K562 (cell line): ENCODE measurements around the gene GALE.

Source experiments
- BRF1 ChIP-seq: IDR thresholded peaks from 3 replicates; pipeline ENCODE4 v1.6.1; 2011; ENCODE audit warnings: borderline replicate concordance, mild to moderate bottlenecking; ENCODE audit not compliant: insufficient read length; ENCODE audit errors: extremely low read depth
- ERF ChIP-seq: fragments of 450-650 bp; formaldehyde crosslinking; IDR thresholded peaks from 2 replicates; pipeline ENCODE4 v1.4.0; 2020; ENCODE audit warnings: mild to moderate bottlenecking, mixed read lengths
- ETS2 ChIP-seq: IDR thresholded peaks from 2 replicates; pipeline ENCODE4 v1.6.1; 2016; ENCODE audit warnings: borderline replicate concordance, missing genetic modification characterization, mild to moderate bottlenecking, moderate library complexity, missing compliant biosample characterization; ENCODE audit not compliant: poor library complexity, severe bottlenecking
- GTF2F1 ChIP-seq: IDR thresholded peaks from 2 replicates; pipeline ENCODE4 v1.6.1; 2011; ENCODE audit warnings: low read depth, low read length, improper control_type of control experiment
- JUND ChIP-seq, 2 experiments: IDR thresholded peaks; 2 replicates in 1 of 2; 3 replicates in 1 of 2; pipeline ENCODE4 v1.6.1; 2011; ENCODE audit warnings: borderline replicate concordance in 2 of 2, low read depth in 2 of 2, low read length in 2 of 2, improper control_type of control experiment in 1 of 2, missing biosample characterization in 1 of 2, missing genetic modification characterization in 1 of 2, missing genetic modification reagents in 1 of 2
- KDM1A ChIP-seq, 2 experiments: fragments of 450-650 bp; IDR thresholded peaks; 2 replicates each; pipeline ENCODE4 v1.6.1; 2016; ENCODE audit warnings: mild to moderate bottlenecking in 2 of 2
- MLLT1 ChIP-seq, 2 experiments: fragments of 450-650 bp; IDR thresholded peaks; 2 replicates each; pipeline ENCODE4 v1.6.1; 2016
- NFIX ChIP-seq: fragments of 250-450 bp; sonication (Bioruptor Pico); IDR thresholded peaks from 2 replicates; pipeline ENCODE4 v1.4.0; 2020; ENCODE audit warnings: low read depth, mild to moderate bottlenecking, moderate library complexity
- NR3C1 ChIP-seq: sonication (generic); formaldehyde crosslinking; IDR thresholded peaks from 2 replicates; pipeline ENCODE4 v1.8.1; 2022; ENCODE audit warnings: missing genetic modification reagents
- PCBP2 ChIP-seq: fragments of 200-400 bp; formaldehyde crosslinking; IDR thresholded peaks from 2 replicates; pipeline ENCODE4 v1.6.1; 2018; ENCODE audit warnings: low read length, low read depth, mild to moderate bottlenecking, moderate library complexity; ENCODE audit not compliant: poor library complexity, severe bottlenecking
- POLR2A ChIP-seq: fragments of 450-650 bp; conservative IDR thresholded peaks from 2 replicates; pipeline ENCODE4 v1.6.1; 2016
- RBM39 ChIP-seq: fragments of 200-400 bp; formaldehyde crosslinking; optimal IDR thresholded peaks from 2 replicates; pipeline ENCODE3; 2018; ENCODE audit warnings: low read depth, low read length
- SUPT5H ChIP-seq: fragments of 450-650 bp; IDR thresholded peaks from 2 replicates; pipeline ENCODE4 v1.6.1; 2016
- TAL1 ChIP-seq: fragments of 450-650 bp; IDR thresholded peaks from 2 replicates; pipeline ENCODE4 v1.6.1; 2016; ENCODE audit warnings: mild to moderate bottlenecking

DNA sequence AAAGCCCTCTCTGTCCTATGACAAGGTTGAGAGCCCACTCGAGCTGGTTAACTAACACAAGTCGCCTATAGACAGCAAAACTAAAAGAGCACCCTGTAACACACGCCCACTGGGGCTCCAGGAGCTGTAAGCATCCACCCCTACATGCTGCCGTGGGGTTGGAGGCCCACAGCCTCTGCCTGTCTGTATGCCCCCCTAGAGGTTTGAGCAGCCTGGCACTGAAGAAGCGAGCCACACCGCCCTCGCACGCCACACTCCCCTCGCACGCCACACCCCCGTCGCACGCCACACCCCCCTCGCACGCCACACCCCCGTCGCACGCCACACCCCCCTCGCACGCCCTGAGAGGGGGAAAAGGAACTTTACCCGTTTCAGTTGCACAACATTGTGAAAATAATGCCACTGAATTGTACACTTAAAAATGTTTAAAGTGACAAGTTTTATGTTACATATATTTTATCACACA lies 37.9 kb upstream of the GALE start:
- TF ChIP-seq PCBP2 (no peak), NFIX (CRISPR knock-in tag) (no peak), MLLT1 (IDR thresholded peaks at IDR 0.05) (no peak), KDM1A (IDR thresholded peaks at IDR 0.05) (no peak), NR3C1 (CRISPR knock-in tag) (no peak), JUND (IDR thresholded peaks at IDR 0.05; ENCODE audit: borderline replicate concordance, low read depth, low read length) (no peak), JUND (tag; IDR thresholded peaks at IDR 0.05; ENCODE audit: borderline replicate concordance, low read depth, low read length) (no peak), POLR2A (no peak), TAL1 (no peak), ETS2 (tag) (no peak), ERF (no peak), RBM39 (no peak), SUPT5H (no peak), BRF1 (no peak), GTF2F1 (no peak)
